GM23248 (cell line): ENCODE measurements around the gene GPS2.

Experiments
- EZH2 ChIP-seq: fragments of 200-600 bp; sonication (generic); IDR thresholded peaks from 2 replicates; pipeline ENCODE4 v1.6.1; 2018; ENCODE audit warnings: antibody characterized with exemption, mild to moderate bottlenecking; ENCODE audit not compliant: insufficient read depth, poor library complexity, severe bottlenecking
- EZH2phosphoT487 ChIP-seq: fragments of 200-600 bp; sonication (generic); IDR thresholded peaks from 2 replicates; pipeline ENCODE4 v1.6.1; 2018; ENCODE audit warnings: antibody characterized with exemption, moderate library complexity, mild to moderate bottlenecking, low read depth; ENCODE audit not compliant: insufficient read depth

GRCh38 chr17:7328840-7329373, 13.7 kb upstream of the GPS2 start, which contains the start of gene NEURL4:
- no peak for TF ChIP-seq EZH2
- no peak for TF ChIP-seq EZH2phosphoT487
